SU-DHL-6 (cell line): ENCODE data around the gene EXD3.

Source experiments
- H2AFZ ChIP-seq: fragments of 200-600 bp; sonication (generic); 2 replicates; pipeline ENCODE4 v1.6.1; 2014; ENCODE audit warnings: low read depth, mild to moderate bottlenecking, moderate library complexity, mixed read lengths, antibody characterized with exemption, low read length; ENCODE audit not compliant: severe bottlenecking
- H3F3A ChIP-seq: fragments of 200-600 bp; shearing (Covaris generic); 2 replicates; pipeline ENCODE4 v1.6.0; 2016; ENCODE audit warnings: antibody characterized with exemption, mild to moderate bottlenecking; ENCODE audit not compliant: insufficient read depth
- H3K27ac ChIP-seq: fragments of 200-600 bp; sonication (generic); 2 replicates; pipeline ENCODE4 v1.5.1; 2016; ENCODE audit warnings: low read depth, mild to moderate bottlenecking, low read length, moderate library complexity, mixed read lengths
- H3K27me3 ChIP-seq: fragments of 200-600 bp; sonication (generic), shearing (Covaris generic); 2 replicates; pipeline ENCODE4 v1.6.0; 2014; ENCODE audit warnings: mild to moderate bottlenecking, low read length
- H3K36me3 ChIP-seq: fragments of 200-600 bp; sonication (generic); 2 replicates; pipeline ENCODE4 v1.6.1; 2014; ENCODE audit warnings: mild to moderate bottlenecking, low read length, mixed read lengths
- H3K4me2 ChIP-seq: fragments of 300-600, 200-600 bp; shearing (Covaris generic), sonication (generic); 2 replicates; pipeline ENCODE4 v1.6.0; 2014; ENCODE audit warnings: low read length, low read depth, mild to moderate bottlenecking; ENCODE audit not compliant: poor library complexity, severe bottlenecking
- H3K4me3 ChIP-seq: fragments of 200-600 bp; sonication (generic); 2 replicates; pipeline ENCODE4 v1.5.1; 2014; ENCODE audit warnings: antibody characterized with exemption, low read length, mild to moderate bottlenecking, mixed read lengths; ENCODE audit not compliant: insufficient read depth, poor library complexity, severe bottlenecking
- H3K79me2 ChIP-seq: fragments of 200-600 bp; sonication (generic); 2 replicates; pipeline ENCODE4 v1.6.1; 2014; ENCODE audit warnings: mild to moderate bottlenecking, low read length, moderate library complexity; ENCODE audit not compliant: insufficient read depth
- H3K9ac ChIP-seq: fragments of 200-600 bp; sonication (generic); 2 replicates; pipeline ENCODE4 v1.7.0; 2014; ENCODE audit warnings: mild to moderate bottlenecking, low read length
- H3K9me2 ChIP-seq: fragments of 200-600 bp; sonication (generic); replicated peaks from 2 replicates; pipeline ENCODE4 v1.6.1; 2014; ENCODE audit warnings: low read length; ENCODE audit not compliant: insufficient read depth
- H3K9me3 ChIP-seq: fragments of 200-600 bp; sonication (generic); 2 replicates; pipeline ENCODE4 v1.6.1; 2014; ENCODE audit warnings: low read length, mixed read lengths; ENCODE audit not compliant: insufficient read depth
- H4K20me1 ChIP-seq: fragments of 200-600 bp; sonication (generic); 2 replicates; pipeline ENCODE4 v1.6.1; 2014; ENCODE audit warnings: low read depth, mild to moderate bottlenecking, antibody characterized with exemption, low read length, moderate library complexity, mixed read lengths
- EZH2phosphoT487 ChIP-seq: fragments of 200-600 bp; sonication (generic), shearing (Covaris generic); conservative IDR thresholded peaks from 2 replicates; pipeline ENCODE4 v1.6.1; 2018; ENCODE audit warnings: mild to moderate bottlenecking, antibody characterized with exemption, low read length, moderate library complexity, mixed read lengths
- TF ChIP-seq, protein P1 (sequence below): fragments of 200-600 bp; sonication (generic); IDR thresholded peaks from one replicate; pipeline ENCODE4 v1.5.1; 2017; ENCODE audit warnings: antibody characterized with exemption, mild to moderate bottlenecking, low read length, moderate library complexity; ENCODE audit not compliant: insufficient read depth, poor library complexity, severe bottlenecking

EXD3 gene

GRCh38 chr9:137433349-137433915, 10.5 kb upstream of the EXD3 start:
- TF ChIP-seq, protein P1, sequence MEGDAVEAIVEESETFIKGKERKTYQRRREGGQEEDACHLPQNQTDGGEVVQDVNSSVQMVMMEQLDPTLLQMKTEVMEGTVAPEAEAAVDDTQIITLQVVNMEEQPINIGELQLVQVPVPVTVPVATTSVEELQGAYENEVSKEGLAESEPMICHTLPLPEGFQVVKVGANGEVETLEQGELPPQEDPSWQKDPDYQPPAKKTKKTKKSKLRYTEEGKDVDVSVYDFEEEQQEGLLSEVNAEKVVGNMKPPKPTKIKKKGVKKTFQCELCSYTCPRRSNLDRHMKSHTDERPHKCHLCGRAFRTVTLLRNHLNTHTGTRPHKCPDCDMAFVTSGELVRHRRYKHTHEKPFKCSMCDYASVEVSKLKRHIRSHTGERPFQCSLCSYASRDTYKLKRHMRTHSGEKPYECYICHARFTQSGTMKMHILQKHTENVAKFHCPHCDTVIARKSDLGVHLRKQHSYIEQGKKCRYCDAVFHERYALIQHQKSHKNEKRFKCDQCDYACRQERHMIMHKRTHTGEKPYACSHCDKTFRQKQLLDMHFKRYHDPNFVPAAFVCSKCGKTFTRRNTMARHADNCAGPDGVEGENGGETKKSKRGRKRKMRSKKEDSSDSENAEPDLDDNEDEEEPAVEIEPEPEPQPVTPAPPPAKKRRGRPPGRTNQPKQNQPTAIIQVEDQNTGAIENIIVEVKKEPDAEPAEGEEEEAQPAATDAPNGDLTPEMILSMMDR, result no peak
- TF ChIP-seq EZH2phosphoT487, result no peak
- no peak overlapping the region for H3K4me2 ChIP-seq

GRCh38 chr9:137432687-137433348, 9.9 kb upstream of the EXD3 start:
- no peak overlapping the region for H3K4me2 ChIP-seq
- H2AFZ ChIP-seq, result no peak overlapping the region
- TF ChIP-seq, protein P1, result no peak
- no peak for TF ChIP-seq EZH2phosphoT487
- no peaks in the 10 kb centered on the region for H3K9me2 ChIP-seq
- H3K9me3 ChIP-seq, result no peaks in the 10 kb centered on the region
- H3F3A ChIP-seq, result peaks cover 10% of the 10 kb centered on the region; the same call in 1 of the 2 replicates
- H3K27ac ChIP-seq, result no peak overlapping the region
- H3K79me2 ChIP-seq, result no peaks in the 10 kb centered on the region
- H3K27me3 ChIP-seq, result no peaks in the 10 kb centered on the region
- H3K4me3 ChIP-seq, result no peak overlapping the region
- H3K9ac ChIP-seq, result no peak overlapping the region
- no peaks in the 10 kb centered on the region for H3K36me3 ChIP-seq
- no peaks in the 10 kb centered on the region for H4K20me1 ChIP-seq

More at GRCh38 chr9:137433349-137433915, 10.5 kb upstream of the EXD3 start:
- Histone ChIP-seq H4K20me1 (no peaks in the 10 kb centered on the region), H3K27ac (no peak overlapping the region), H3K9ac (no peak overlapping the region), H3K79me2 (no peaks in the 10 kb centered on the region), H2AFZ (no peak overlapping the region), H3K36me3 (no peaks in the 10 kb centered on the region), H3K27me3 (no peaks in the 10 kb centered on the region), H3K4me3 (no peak overlapping the region), H3K9me2 (no peaks in the 10 kb centered on the region), H3F3A (peaks cover 5% of the 10 kb centered on the region; the same call in 1 of the 2 replicates), H3K9me3 (no peaks in the 10 kb centered on the region)

- Histone ChIP-seq H3K9ac (no peak overlapping the region), H2AFZ (no peak overlapping the region), H3K4me3 (no peak overlapping the region), H3K36me3 (no peaks in the 10 kb centered on the region), H3K27ac (peak overlapping the region; percentile 82), H3K9me2 (no peaks in the 10 kb centered on the region), H3K9me3 (no peaks in the 10 kb centered on the region), H3K27me3 (no peaks in the 10 kb centered on the region), H3K79me2 (no peaks in the 10 kb centered on the region), H3F3A (peaks cover 20% of the 10 kb centered on the region), H4K20me1 (no peaks in the 10 kb centered on the region), H3K4me2 (no peak overlapping the region)
- TF ChIP-seq, protein P1, result no peak
- TF ChIP-seq EZH2phosphoT487, result no peak
Observed at GRCh38 chr9:137431416-137431931, 8.5 kb upstream of the EXD3 start.
